ENCODE data around the gene LAMA5.
A peak's percentile ranks its signal among the peaks of the same experiment; 100 is the strongest.

The LAMA5 gene

GRCh38 chr20:62370807-62371587, 3.9 kb upstream of the LAMA5 start:
- no peak for TF ChIP-seq REST (IDR thresholded peaks at IDR 0.05; ENCODE audit: insufficient read depth in 1 of 2, low read depth in 2 of 2, low read length in 2 of 2)
- TF ChIP-seq POLR2AphosphoS5 (IDR thresholded peaks at IDR 0.05; ENCODE audit: low read depth, low read length): no peak
- no peak for TF ChIP-seq TAF1 (IDR thresholded peaks at IDR 0.05; ENCODE audit: borderline replicate concordance, insufficient read depth, low read length)
- TF ChIP-seq SIN3A (IDR thresholded peaks at IDR 0.05; ENCODE audit: borderline replicate concordance, insufficient read depth, low read length): no peak
- no peak for TF ChIP-seq FOXP2 (optimal IDR thresholded peaks at IDR 0.05; ENCODE audit: borderline replicate concordance, extremely low read depth, extremely low read length, insufficient read depth)

GRCh38 chr20:62370115-62370806, 3.1 kb upstream of the LAMA5 start:
- TF ChIP-seq TAF1 (IDR thresholded peaks at IDR 0.05; ENCODE audit: borderline replicate concordance, insufficient read depth, low read length) (no peak), FOXP2 (optimal IDR thresholded peaks at IDR 0.05; ENCODE audit: borderline replicate concordance, extremely low read depth, extremely low read length, insufficient read depth) (no peak), SIN3A (IDR thresholded peaks at IDR 0.05; ENCODE audit: borderline replicate concordance, insufficient read depth, low read length) (no peak), POLR2AphosphoS5 (IDR thresholded peaks at IDR 0.05; ENCODE audit: low read depth, low read length) (no peak), REST (IDR thresholded peaks at IDR 0.05; ENCODE audit: insufficient read depth in 1 of 2, low read depth in 2 of 2, low read length in 2 of 2) (no peak)

- TF ChIP-seq POLR2AphosphoS5 (IDR thresholded peaks at IDR 0.05; ENCODE audit: low read depth, low read length) (no peak), FOXP2 (optimal IDR thresholded peaks at IDR 0.05; ENCODE audit: borderline replicate concordance, extremely low read depth, extremely low read length, insufficient read depth) (no peak), TAF1 (IDR thresholded peaks at IDR 0.05; ENCODE audit: borderline replicate concordance, insufficient read depth, low read length) (no peak), REST (IDR thresholded peaks at IDR 0.05; ENCODE audit: insufficient read depth in 1 of 2, low read depth in 2 of 2, low read length in 2 of 2) (no peak), SIN3A (IDR thresholded peaks at IDR 0.05; ENCODE audit: borderline replicate concordance, insufficient read depth, low read length) (no peak)
Measured at GRCh38 chr20:62369815-62370114, 2.7 kb upstream of the LAMA5 start.

GRCh38 chr20:62368976-62369814, 2.1 kb upstream of the LAMA5 start:
- no peak for TF ChIP-seq REST (IDR thresholded peaks at IDR 0.05; ENCODE audit: insufficient read depth in 1 of 2, low read depth in 2 of 2, low read length in 2 of 2)
- peak; percentile 47 for TF ChIP-seq FOXP2 (optimal IDR thresholded peaks at IDR 0.05; ENCODE audit: borderline replicate concordance, extremely low read depth, extremely low read length, insufficient read depth)

Measured in PFSK-1 (cell line).